Uterus (tissue), 4 donors: ENCODE measurements around the gene AFDN. TPM values are rescaled to one million over a fixed set of nuclear protein-coding genes. Genes with fewer than 3 reads are reported as not detected.

Source experiments
- DNase-seq, 2 donors: peaks; one replicate each; pipeline ENCODE4 v3.0.0-alpha.2; 2019 to 2020
- H3K27ac ChIP-seq, 2 donors: fragments of 200-600 bp; sonication (generic); 1 replicate in 1 of 2; 2 replicates in 1 of 2; pipeline ENCODE4 v1.5.1; 2016 to 2018
- H3K27me3 ChIP-seq, 2 donors: fragments of 200-600 bp; sonication (generic); one replicate each; pipeline ENCODE4 v1.5.1; 2018 to 2019; ENCODE audit warnings: control low read depth in 1 of 2
- H3K36me3 ChIP-seq, 2 donors: fragments of 200-600 bp; sonication (generic); one replicate each; pipeline ENCODE4 v1.5.1; 2019; ENCODE audit warnings: control low read depth in 1 of 2
- H3K4me1 ChIP-seq, 2 donors: fragments of 200-600 bp; sonication (generic); one replicate each; pipeline ENCODE4 v1.5.1; 2018 to 2019; ENCODE audit warnings: control low read depth in 1 of 2
- H3K4me3 ChIP-seq, 2 donors: fragments of 200-600 bp; sonication (generic); 1 replicate in 1 of 2; 2 replicates in 1 of 2; pipeline ENCODE4 v1.5.1; 2018 to 2019; ENCODE audit warnings: mild to moderate bottlenecking in 1 of 2
- H3K9me3 ChIP-seq, 2 donors: fragments of 200-600 bp; sonication (generic); one replicate each; pipeline ENCODE4 v1.5.1; 2019; ENCODE audit warnings: control low read depth in 1 of 2
- POLR2A ChIP-seq, 2 donors: fragments of 450-650 bp; IDR thresholded peaks; one replicate each; pipeline ENCODE4 v1.6.1; 2016; ENCODE audit warnings: antibody characterized with exemption in 2 of 2, mild to moderate bottlenecking in 1 of 2, moderate library complexity in 1 of 2
- intact Hi-C: fragments of 100-400 bp; cut with DNase I; formaldehyde crosslinking; loops from one replicate; pipeline ENCODE4 v1.15.1; 2023; ENCODE audit warnings: low total_unique reads
- total RNA-seq, 4 donors: library from RNA; depleted of rRNA in 3 of 4; stranded (reverse); fragments of >200 nt in 3 of 4; gene quantifications; one replicate each; pipeline versions ENCODE4 v1.1.0 to v1.2.4, GENCODE V29; 2014 to 2023
- TF ChIP-seq, protein P1 (sequence below), 4 experiments: fragments of 200-600 bp in 2 of 4; fragments of 450-650 bp in 2 of 4; sonication (generic) in 2 of 4; IDR thresholded peaks; one replicate each; pipeline ENCODE4 v1.5.1; 2016 to 2019; ENCODE audit warnings: antibody characterized with exemption in 4 of 4, mild to moderate bottlenecking in 2 of 4, moderate library complexity in 1 of 4
- donor health status: DM: yes; HTN: yes; CAD: no.

Gene AFDN
- total RNA-seq, 4 donors from 2014 or later: 64.6 to 210 (median 120) TPM

DNA sequence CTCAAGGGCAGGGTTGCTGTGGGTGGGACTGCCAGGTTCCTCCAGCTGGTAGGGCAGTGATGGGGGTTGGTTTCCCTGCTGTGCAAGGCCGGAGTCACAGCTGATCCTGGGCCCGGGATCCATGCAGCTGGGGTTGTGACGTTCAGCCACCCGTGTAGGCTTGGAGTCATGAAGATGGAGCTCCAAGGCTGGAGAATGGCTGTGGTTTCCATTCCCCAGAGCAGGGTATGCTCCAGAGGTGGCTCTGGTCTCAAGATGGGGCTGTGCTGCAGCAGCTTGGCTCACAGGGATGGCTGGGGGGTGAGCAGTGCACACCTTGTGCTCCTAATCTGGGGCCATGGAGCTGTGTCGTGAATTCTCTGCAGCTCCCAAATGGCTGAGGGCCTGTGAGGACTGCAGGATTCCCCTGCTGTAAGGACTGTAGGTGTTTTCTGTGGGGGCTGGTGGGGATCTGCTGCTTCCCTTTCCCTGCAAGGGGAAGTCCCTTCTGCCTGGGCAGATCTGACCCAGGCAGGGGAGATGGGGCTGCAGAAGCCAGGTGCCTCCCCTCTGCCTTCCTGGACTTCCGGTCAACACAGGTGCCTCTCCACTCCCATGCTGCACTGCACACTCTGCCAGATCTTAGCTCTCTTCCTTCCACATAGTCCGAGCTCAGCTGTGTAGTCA, 186.7 kb downstream of the AFDN start:
- DNase-seq: no peak
- intact Hi-C loops: no loop called here
- Histone ChIP-seq H3K4me3 (no peak overlapping the region), H3K4me1 (no peaks in the 10 kb centered on the region), H3K27me3 (no peaks in the 10 kb centered on the region), H3K36me3 (no peaks in the 10 kb centered on the region), H3K27ac (no peak overlapping the region), H3K9me3 (no peaks in the 10 kb centered on the region)
- TF ChIP-seq POLR2A (IDR thresholded peaks at IDR 0.05): no peak
- TF ChIP-seq, protein P1, sequence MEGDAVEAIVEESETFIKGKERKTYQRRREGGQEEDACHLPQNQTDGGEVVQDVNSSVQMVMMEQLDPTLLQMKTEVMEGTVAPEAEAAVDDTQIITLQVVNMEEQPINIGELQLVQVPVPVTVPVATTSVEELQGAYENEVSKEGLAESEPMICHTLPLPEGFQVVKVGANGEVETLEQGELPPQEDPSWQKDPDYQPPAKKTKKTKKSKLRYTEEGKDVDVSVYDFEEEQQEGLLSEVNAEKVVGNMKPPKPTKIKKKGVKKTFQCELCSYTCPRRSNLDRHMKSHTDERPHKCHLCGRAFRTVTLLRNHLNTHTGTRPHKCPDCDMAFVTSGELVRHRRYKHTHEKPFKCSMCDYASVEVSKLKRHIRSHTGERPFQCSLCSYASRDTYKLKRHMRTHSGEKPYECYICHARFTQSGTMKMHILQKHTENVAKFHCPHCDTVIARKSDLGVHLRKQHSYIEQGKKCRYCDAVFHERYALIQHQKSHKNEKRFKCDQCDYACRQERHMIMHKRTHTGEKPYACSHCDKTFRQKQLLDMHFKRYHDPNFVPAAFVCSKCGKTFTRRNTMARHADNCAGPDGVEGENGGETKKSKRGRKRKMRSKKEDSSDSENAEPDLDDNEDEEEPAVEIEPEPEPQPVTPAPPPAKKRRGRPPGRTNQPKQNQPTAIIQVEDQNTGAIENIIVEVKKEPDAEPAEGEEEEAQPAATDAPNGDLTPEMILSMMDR (IDR thresholded peaks at IDR 0.05): no peak

DNA sequence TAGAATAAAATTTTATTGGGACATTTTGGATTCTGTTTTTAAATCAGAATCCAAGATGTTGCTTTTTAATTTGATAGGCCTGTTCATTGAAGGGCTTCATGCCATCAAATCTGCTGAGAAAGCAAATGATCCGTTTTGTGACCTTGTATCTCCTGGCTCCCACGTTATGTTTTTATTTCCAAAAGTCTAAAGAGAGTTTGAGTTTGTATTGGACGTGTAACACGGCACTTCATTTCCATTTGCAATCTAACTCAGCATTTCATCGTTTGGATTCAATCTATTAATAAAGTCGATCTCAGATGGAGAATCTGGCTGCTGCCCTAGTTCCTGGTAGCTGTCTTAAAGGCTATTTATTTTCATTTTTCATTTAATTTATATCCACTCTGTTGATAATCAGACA, 187.7 kb downstream of the AFDN start:
- no peak for TF ChIP-seq POLR2A (IDR thresholded peaks at IDR 0.05)
- TF ChIP-seq, protein P1 (IDR thresholded peaks at IDR 0.05): no peak
- no peaks in the 10 kb centered on the region for H3K4me1 ChIP-seq
- H3K4me3 ChIP-seq: no peak overlapping the region
- no peaks in the 10 kb centered on the region for H3K36me3 ChIP-seq
- no peaks in the 10 kb centered on the region for H3K9me3 ChIP-seq
- no peak for DNase-seq
- H3K27ac ChIP-seq: no peak overlapping the region
- no peaks in the 10 kb centered on the region for H3K27me3 ChIP-seq
- intact Hi-C loops: no loop called here

DNA sequence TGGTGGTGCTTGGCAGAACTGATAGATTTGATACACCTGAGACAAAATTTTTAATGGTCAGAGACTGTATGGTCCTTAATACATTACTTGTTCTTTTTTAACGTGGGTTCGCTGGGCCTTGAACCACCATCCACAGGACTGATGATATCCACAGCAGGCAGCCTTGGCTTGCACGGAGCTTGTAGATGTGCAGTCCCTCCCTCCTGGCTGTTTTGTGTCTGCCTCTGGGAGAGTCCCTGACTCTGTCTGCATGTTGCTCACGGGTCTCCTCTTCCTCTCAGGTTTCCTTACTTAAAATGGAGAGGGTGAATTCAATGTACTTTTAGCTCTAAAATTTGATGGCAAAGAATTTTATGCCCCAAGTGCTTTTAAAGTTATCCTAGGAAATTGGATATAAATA, 188.3 kb downstream of the AFDN start:
- no peak overlapping the region for H3K4me3 ChIP-seq
- no peak for TF ChIP-seq POLR2A (IDR thresholded peaks at IDR 0.05)
- TF ChIP-seq, protein P1 (IDR thresholded peaks at IDR 0.05): no peak
- no peaks in the 10 kb centered on the region for H3K36me3 ChIP-seq
- H3K4me1 ChIP-seq: no peaks in the 10 kb centered on the region
- H3K27me3 ChIP-seq: no peaks in the 10 kb centered on the region
- no peak for DNase-seq
- intact Hi-C loops: no loop called here
- H3K27ac ChIP-seq: no peak overlapping the region
- no peaks in the 10 kb centered on the region for H3K9me3 ChIP-seq

GRCh38 chr6:168015482-168016175, 188.9 kb downstream of the AFDN start:
- Histone ChIP-seq H3K4me3 (no peak overlapping the region), H3K27me3 (no peaks in the 10 kb centered on the region), H3K27ac (no peak overlapping the region), H3K9me3 (no peaks in the 10 kb centered on the region), H3K36me3 (no peaks in the 10 kb centered on the region), H3K4me1 (no peaks in the 10 kb centered on the region)
- no peak for DNase-seq
- TF ChIP-seq POLR2A (IDR thresholded peaks at IDR 0.05): no peak
- TF ChIP-seq, protein P1 (IDR thresholded peaks at IDR 0.05): no peak
- intact Hi-C loops: no loop called here

- Histone ChIP-seq H3K36me3 (no peaks in the 10 kb centered on the region), H3K4me1 (no peaks in the 10 kb centered on the region), H3K27me3 (no peaks in the 10 kb centered on the region), H3K9me3 (no peaks in the 10 kb centered on the region), H3K27ac (no peak overlapping the region), H3K4me3 (no peak overlapping the region)
- TF ChIP-seq, protein P1 (IDR thresholded peaks at IDR 0.05): no peak
- no peak for TF ChIP-seq POLR2A (IDR thresholded peaks at IDR 0.05)
- intact Hi-C loops: no loop called here
- DNase-seq: no peak
Measured at GRCh38 chr6:168016176-168016620, 189.5 kb downstream of the AFDN start.
